ENCODE results near the gene ERBB4.

DNA sequence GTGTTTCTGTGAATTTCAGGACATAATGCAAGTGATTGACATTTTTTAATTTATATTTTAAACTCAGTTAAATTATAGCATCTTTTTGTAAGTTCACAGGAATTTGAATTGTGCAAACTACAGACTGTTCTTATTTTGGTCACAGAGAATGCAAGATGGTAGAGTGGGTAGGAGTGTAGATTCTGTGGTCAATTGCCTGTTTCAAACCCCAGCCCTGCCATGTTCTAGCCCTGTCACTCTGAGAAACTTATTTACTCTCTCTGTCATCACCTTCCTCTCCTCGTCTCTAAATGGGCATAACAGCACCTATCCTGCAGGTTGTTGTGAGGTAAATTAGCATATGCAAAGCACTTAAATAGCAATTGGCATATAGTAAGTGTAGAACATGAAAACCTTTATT is 1102.4 kb downstream of the ERBB4 start:
- TF ChIP-seq, protein P1, sequence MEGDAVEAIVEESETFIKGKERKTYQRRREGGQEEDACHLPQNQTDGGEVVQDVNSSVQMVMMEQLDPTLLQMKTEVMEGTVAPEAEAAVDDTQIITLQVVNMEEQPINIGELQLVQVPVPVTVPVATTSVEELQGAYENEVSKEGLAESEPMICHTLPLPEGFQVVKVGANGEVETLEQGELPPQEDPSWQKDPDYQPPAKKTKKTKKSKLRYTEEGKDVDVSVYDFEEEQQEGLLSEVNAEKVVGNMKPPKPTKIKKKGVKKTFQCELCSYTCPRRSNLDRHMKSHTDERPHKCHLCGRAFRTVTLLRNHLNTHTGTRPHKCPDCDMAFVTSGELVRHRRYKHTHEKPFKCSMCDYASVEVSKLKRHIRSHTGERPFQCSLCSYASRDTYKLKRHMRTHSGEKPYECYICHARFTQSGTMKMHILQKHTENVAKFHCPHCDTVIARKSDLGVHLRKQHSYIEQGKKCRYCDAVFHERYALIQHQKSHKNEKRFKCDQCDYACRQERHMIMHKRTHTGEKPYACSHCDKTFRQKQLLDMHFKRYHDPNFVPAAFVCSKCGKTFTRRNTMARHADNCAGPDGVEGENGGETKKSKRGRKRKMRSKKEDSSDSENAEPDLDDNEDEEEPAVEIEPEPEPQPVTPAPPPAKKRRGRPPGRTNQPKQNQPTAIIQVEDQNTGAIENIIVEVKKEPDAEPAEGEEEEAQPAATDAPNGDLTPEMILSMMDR (IDR thresholded peaks at IDR 0.05) = no peak
- no peak for TF ChIP-seq POLR2A (IDR thresholded peaks at IDR 0.05)

All from breast epithelium (tissue), 3 donors.